HG03066 (cell line): ENCODE results near the gene TEX2.
A peak's percentile ranks its signal among the peaks of the same experiment; 100 is the strongest.

Source experiments
- ATAC-seq: cut with Tn5 transposase; IDR thresholded peaks from one replicate; pipeline ENCODE4 v1.9.1; 2021; ENCODE audit warnings: low read depth; ENCODE audit not compliant: unreplicated experiment

TEX2 gene

DNA sequence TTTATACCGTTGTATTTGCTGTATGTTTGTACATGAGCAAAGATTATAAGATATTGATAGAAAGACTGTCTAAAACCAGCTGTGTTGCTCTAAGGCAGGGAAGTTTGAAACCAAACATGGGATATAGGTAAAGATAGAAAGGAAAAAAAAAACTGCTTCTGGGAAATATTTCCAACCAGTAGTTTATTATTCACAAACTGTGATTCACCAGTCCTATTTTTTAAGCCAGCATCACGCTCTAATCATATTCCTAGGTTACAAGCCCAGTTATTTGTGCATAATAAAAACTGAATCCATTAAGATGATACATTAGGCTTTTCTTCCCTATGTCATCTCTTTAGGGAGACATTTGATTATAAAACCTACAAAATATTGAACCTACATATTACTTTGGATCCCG lies 137.1 kb downstream of the TEX2 start:
- no peak for ATAC-seq

DNA sequence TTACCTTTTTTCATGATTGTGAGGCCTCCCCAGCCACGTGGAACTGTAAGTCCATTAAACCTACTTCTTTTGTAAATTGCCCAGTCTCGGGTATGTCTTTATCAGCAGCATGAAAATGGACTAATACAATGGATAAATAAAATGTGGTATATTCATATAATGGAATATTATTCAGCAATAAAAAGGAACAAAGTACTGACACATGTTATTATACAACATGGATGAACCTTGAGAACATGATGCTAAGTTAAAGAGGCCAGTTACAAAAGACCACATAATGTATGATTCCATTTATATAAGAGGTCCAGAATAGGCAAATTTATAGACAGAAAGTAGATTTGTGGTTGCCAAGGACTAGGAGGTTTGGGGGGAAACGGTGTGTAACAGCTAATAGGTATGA lies 138.5 kb downstream of the TEX2 start:
- no peak for ATAC-seq

DNA sequence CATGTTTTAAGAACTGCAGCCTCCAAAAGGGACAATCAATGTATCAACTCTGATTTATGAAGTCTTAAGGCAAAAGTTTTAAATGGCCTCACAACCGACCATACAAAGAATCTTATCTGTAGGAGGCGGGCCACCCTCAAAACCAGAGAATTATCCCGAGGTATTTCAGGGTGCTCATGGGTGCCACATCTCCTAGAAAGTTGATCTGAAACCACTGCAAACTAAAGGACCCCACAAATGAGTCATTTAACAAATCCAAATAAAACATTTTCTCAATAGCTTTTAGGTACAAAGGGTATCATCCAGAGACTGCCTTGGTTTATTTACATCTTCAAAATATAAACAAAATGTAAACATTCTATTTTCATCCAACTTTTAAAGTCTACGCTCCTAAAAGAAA lies 139.9 kb downstream of the TEX2 start:
- ATAC-seq, result no peak

DNA sequence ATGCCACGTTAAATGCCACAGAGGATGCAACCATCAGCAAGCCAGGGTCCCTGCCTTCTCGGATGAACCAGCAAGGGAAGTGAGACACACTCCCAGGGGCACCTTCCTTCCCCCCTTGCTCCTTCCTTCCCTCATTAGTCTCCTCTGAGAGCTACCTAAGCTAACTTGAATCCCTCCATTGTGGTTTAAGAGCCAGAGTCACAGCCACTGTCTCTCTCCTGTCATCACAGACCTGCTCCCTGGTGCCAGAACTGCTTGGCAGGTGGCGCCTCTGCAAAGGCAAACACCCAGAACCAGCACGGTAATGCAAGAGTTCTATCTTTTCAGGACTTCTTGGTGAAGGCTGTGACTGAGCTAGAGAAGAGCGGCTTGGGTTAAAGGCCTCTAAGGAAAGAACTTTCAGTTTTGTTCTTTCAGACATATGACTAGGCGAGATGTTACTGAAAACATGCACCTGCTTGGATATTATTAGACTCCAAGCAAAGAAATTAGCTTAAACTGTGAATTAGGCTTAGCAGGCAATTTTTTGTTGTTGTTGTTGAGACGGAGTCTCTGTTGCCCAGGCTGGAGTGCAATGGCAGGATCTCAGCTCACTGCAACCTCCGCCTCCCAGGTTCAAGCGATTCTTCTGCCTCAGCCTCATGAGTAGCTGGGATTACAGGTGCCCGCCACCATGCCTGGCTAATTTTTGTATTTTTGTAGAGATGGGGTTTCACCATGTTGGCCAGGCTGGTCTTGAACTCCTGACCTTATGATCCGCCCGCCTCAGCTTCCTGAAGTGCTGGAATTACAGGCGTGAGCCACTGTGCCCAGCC lies 141.9 kb downstream of the TEX2 start:
- ATAC-seq, result peak; percentile 75

DNA sequence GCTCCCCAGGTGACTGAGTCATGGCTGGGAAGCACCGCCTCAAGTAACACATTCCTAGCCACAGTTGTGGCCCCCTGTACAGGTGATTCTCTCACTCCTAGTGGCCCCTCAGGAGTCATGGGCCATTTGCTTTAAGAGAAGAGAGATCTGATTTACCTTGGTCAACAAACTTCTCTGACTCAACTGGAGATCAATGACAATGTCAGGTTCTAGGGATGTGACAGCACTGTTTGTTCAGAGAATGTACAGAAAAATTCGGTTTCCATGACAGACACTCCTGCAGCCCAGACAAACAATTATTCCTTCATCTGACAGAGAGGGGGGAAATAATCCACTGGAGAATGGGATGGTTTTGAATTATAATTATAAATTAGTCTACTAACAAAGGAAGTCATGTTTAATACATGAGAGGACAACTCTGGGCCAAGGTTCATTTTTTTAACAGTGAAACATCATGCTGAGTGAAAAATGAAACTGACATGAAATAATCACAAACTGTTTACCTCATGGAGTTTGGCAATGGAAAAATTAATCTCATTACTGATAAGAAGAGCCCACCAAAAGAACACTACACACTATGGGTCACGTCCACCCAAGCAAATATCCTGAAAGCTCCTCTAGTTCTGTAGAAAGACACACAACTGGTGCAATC lies 142.8 kb downstream of the TEX2 start:
- no peak for ATAC-seq

- ATAC-seq, result no peak
These were observed 144.8 kb downstream of the TEX2 start for GRCh38 chr17:64117981-64118979.

GRCh38 chr17:64115822-64116534 lies 147.1 kb downstream of the TEX2 start:
- ATAC-seq, result no peak

DNA sequence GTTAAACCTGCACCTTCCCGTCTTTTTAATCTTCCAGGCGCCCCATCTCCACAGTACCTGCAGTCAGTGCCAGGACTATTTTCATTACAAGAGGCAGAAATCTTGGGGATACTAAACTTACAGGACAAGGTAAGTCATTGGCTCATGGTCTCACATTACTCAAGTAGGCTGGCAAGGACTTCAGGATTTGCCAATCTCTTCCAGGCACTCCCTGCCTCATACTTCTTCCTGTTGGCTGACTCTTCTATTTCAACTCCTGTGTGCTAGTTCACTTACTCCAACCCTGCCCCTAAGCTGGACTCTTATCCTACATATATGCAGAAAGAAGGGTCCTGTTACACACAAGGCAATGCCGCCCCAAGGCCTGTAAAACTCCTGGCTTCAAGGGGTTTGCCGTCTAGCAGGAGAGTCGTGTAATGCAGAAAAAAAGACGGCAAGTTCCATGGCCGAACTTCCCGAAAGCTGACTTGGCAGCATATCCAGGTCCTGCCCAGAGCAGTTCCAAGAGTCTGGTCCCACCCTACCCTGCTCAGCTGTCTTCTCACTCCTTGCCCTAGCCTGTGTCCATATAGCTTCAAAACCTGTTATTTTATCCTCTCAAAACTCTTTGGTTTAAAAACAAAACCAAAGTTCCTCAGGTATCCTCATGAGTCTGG lies 147.9 kb downstream of the TEX2 start:
- ATAC-seq, result no peak

DNA sequence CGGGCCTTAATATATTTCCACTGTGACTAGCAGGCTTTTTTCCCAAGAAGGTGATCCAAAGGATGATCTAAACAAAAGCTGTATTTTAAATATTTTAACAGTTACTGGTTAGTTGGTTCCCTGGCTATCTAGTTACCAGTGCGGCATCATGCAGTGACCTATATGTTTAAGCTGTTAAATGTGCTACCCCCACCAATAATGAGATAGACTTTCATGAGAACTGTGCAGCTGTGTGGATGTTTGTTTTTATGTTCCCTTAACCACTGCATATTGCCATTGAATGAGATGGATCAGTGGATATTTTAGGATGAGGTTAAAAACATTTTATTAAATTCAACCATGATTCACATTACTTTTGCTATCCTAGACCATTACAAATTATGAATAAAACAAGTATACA lies 150.1 kb downstream of the TEX2 start:
- no peak for ATAC-seq

DNA sequence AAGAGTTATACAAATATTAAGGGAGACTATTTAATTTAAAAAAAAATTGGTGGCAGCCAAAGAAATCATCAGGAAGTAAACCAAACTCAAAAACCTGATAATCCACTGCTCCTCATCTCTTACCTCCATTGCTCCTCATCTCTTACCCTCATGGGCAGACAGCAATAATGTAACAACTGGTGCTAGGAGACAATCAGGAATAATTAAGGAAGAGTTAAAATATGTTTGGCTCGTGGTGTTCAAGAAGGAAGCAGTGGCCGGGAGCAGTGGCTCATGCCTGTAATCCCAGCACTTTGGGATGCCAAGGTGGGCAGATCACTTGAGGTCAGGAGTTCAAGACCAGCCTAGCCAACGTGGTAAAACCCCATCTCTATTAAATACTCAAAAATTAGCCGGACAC lies 151.2 kb downstream of the TEX2 start:
- ATAC-seq, result no peak

DNA sequence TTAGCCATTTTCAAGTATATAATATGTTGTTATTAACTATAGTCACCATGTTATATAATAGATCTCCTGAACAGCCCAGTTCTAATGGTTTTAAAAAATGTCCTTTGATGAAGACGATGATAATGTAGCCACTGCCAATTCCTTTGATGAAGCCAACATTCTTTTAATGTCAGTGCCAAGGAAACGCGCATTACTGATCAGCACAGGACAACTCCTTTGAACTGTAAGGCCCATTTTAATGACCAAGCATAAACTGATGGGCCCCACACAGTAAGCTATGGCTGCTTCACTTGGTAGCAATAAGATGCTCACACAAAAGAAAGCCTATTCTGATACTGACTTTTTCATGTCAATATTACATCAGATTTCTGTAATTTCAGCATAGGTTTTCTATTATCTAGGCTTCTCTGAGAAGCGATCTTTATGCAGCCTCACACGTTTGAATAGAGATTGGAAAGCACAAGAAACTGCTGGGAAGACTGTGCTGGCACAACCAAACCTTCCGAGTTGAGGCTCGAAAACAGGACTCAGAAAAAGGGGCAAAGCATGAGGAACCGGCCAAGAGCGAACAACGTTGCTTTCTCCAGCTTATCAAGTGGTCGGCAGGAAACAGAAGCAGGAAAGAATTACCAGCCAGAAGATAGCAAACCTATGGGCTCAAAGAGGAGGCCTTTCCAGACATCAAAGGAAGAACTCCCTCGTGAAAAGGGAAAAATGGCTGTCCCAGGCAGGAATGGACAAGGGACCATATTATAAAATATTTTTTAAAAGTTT lies 152.5 kb downstream of the TEX2 start:
- no peak for ATAC-seq

GRCh38 chr17:64109400-64109799 lies 153.7 kb downstream of the TEX2 start:
- no peak for ATAC-seq

DNA sequence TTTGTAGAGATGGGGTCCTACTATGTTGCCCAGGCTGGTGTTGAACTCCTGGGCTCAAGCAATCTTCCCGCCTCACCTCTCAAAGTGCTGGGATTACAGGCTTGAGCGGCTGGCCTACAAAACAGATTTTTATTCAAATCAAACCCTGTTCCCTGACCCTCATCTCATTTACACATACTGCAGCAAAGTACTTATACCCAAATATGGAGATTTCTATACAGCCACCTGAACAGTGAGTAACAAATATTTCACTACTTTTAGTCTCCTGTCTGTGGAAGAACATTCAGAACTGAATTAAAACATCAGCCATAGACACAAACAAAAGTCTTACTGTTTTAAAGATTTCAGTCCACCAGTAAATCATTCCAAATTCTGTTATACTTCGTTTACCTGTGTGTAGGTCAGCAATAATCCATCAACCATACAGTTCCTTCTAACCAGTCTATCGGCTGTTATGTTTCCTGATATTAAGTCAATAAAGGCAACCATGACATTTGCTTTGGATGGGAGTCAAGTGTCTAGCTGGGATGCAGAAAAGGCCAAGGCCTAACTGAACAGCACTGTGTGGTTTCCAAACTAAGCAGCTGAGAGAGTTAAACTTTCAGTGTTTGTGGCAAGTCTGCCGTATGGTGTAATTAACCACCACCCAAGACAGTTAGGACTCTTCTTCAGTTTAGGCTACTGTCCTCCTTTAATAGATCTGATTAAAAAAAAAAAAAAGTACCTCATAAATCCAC lies 155.4 kb downstream of the TEX2 start:
- no peak for ATAC-seq

GRCh38 chr17:64106918-64107317 lies 156.1 kb downstream of the TEX2 start:
- no peak for ATAC-seq

GRCh38 chr17:64103391-64104364 lies 159.4 kb downstream of the TEX2 start:
- peak; percentile 58 for ATAC-seq

- ATAC-seq, result no peak
These were observed 160.3 kb downstream of the TEX2 start for GRCh38 chr17:64102627-64103390.

DNA sequence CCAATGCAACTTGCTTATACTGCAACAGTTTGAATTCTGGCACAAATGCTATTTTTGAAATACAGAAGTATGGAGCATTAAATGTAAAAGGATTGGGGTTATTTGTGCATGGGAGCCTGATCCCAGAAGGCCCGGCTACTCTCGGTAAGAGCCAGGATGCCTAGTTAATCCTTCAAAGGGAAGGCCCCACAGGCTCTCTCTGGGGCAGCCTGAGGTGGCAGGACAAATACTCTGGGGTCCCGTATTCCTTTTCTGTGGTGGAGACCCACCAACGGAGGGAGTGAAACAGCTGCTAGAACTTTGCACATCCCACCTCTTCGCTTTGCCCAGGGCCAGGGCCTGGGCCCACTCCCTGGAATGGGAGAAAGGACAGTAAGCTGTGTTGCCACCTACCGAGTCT lies 163.5 kb downstream of the TEX2 start:
- no peak for ATAC-seq
